Measurements from ENCODE around the gene IRS1. TPM values are rescaled to one million over a fixed set of nuclear protein-coding genes. Genes with fewer than 3 reads are reported as not detected.
"Not testable (repeated sequence)": the region's sequence is repeated elsewhere in the genome, so short reads cannot be mapped to it uniquely, and the experiment has no call there.

The IRS1 gene, protein sequence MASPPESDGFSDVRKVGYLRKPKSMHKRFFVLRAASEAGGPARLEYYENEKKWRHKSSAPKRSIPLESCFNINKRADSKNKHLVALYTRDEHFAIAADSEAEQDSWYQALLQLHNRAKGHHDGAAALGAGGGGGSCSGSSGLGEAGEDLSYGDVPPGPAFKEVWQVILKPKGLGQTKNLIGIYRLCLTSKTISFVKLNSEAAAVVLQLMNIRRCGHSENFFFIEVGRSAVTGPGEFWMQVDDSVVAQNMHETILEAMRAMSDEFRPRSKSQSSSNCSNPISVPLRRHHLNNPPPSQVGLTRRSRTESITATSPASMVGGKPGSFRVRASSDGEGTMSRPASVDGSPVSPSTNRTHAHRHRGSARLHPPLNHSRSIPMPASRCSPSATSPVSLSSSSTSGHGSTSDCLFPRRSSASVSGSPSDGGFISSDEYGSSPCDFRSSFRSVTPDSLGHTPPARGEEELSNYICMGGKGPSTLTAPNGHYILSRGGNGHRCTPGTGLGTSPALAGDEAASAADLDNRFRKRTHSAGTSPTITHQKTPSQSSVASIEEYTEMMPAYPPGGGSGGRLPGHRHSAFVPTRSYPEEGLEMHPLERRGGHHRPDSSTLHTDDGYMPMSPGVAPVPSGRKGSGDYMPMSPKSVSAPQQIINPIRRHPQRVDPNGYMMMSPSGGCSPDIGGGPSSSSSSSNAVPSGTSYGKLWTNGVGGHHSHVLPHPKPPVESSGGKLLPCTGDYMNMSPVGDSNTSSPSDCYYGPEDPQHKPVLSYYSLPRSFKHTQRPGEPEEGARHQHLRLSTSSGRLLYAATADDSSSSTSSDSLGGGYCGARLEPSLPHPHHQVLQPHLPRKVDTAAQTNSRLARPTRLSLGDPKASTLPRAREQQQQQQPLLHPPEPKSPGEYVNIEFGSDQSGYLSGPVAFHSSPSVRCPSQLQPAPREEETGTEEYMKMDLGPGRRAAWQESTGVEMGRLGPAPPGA (N-terminal part only)
- 10 to 100 TPM; 14.3 to 16.2 (median 15.5) TPM for total RNA-seq

DNA sequence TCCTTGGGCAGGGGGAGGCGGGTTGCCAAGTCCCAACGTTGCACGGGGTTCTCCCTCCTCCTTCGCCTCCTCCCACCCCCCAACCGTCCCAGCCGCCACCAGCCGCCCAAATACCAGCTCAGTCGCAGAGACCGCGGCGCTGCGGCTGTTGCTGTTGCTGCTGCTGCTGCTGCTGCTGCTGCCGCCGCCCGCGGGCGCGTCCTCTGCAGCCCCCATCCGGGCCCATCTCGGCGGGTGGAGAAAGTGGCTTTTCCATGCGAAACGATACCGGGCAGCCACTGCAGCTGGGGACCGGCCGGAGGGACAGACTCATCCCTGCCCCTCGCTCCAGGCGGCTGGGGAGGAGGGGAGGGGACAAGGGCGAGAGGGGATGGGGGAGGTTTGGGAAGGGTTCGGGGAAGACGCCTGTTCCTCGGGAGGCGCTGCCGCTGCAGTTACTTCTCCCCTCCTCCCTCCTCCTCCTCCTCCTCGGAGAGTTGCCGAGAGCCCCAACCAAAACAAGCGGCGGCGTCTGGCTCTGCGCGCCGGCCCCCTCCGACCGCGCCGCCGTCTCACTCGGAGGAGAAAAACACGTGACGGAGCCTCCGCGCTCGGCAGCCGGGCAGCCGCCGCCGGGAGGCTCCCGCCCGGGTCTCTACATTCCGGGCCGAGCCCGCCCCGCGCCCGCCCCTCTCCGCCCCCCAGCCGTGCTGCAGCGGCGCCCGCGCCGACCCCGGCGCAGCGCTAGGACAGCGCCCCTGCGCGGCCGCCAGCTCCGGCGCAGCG lies at the start of gene IRS1:
IRS1 (minus strand) TSS at position 610 of the 765 bp plus-strand sequence. CDS start 1,082 bp downstream, outside the sequence.
- peak; percentile 71 for ATAC-seq (ENCODE audit: low FRiP score)

DNA sequence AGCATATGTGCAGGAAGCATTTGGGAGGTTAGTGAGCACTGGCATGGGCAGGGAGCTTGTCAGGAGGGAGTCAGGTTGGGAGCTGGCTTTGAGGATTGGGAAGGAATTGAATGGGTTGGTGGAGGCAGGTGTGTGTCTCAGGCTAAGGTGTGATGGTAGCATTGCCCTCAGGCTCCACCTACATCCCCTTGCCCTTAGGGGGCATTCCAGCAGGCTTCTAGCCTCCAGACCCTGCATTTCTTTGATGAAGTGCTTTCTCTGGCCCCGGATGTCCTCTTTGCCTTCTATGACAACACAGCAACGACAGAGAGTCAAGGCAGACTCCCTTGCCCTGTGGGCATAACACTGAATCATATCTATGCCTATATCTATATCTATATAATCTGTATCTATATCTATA lies 49.7 kb upstream of the IRS1 start:
- ATAC-seq (ENCODE audit: low FRiP score) (no peak), DNase-seq (ENCODE audit: low spot score) (no peak)
- TF ChIP-seq, protein P1, sequence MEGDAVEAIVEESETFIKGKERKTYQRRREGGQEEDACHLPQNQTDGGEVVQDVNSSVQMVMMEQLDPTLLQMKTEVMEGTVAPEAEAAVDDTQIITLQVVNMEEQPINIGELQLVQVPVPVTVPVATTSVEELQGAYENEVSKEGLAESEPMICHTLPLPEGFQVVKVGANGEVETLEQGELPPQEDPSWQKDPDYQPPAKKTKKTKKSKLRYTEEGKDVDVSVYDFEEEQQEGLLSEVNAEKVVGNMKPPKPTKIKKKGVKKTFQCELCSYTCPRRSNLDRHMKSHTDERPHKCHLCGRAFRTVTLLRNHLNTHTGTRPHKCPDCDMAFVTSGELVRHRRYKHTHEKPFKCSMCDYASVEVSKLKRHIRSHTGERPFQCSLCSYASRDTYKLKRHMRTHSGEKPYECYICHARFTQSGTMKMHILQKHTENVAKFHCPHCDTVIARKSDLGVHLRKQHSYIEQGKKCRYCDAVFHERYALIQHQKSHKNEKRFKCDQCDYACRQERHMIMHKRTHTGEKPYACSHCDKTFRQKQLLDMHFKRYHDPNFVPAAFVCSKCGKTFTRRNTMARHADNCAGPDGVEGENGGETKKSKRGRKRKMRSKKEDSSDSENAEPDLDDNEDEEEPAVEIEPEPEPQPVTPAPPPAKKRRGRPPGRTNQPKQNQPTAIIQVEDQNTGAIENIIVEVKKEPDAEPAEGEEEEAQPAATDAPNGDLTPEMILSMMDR (IDR thresholded peaks at IDR 0.05) = no peak

More for the DNA sequence above, at the start of gene IRS1:
- TF ChIP-seq, protein P1 (IDR thresholded peaks at IDR 0.05) = no peak
- DNase-seq (ENCODE audit: low spot score) = no peak

DNA sequence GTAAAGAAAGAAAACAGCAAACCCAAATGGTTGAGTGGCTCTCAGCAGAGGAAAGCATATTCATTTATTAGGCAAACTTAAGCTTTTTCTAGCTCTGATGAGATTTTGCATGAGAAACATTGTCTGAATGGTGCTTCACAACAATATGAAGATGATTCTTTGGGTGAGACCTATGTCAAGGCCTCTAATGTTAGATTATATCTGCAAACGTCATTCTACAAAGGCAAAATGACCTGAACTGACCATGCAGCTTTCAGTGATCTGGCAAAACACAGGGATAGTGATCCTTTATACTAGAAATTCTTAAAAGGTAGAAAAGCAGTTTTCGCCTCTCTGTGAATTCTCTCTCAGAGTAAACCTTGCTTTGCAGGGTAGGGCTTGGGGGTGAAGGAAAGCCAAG lies 47.9 kb upstream of the IRS1 start:
- no peak for ATAC-seq (ENCODE audit: low FRiP score)
- TF ChIP-seq, protein P1 (IDR thresholded peaks at IDR 0.05) = no peak
- DNase-seq (ENCODE audit: low spot score) = no peak

DNA sequence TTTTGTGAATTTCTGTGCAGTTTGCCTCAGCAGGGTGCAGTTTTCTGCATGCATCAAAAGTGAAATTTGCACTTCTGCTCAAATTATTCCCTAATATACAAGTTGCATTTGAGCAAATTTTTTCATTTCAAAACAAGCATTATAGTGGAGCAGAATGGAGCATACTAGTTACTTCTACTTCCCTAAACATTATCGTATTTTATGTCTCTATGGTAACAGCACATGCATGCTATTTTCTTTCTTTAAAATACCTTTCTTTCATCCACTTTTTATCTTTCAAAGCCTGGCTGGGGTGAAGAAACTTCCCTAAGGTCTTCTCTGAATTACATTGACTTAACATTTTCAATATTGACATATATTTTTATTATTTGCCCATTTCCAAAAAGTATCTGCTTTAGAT lies 47.5 kb upstream of the IRS1 start:
- no peak for ATAC-seq (ENCODE audit: low FRiP score)
- no peak for DNase-seq (ENCODE audit: low spot score)
- TF ChIP-seq, protein P1 (IDR thresholded peaks at IDR 0.05) = no peak

DNA sequence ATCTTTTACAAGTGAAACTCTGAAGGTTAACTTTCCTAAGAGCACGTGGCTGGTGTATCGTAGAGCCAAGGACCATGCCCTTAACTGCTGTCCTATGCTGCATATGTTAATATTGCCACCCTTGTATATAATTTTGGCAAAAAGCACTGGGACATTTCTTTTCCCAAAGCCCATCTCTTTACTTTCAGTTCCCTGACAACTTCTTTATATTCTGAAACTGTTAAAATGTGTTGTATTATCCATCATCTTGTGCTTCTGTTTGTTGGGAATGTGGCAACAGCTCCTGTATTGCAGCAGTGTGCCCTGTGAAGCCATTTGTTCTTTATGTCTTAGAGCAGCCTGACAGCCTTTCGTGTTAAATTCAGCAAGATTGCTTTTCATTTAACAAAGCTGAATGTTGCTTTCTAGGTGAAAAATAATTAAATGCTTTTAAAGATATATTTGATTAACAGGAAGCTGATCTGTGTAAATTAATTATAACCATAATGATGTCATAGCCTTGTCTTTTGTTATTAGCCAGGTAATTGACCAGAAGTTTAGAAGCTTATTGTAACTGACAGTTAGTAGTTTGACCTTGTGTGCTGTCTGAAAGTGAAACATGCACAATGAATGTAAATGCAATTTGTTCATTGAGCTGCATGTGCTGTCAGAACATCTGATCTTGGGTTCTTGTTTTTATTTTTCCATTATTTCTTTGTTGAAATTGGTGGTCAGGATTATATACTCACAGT lies 45.9 kb upstream of the IRS1 start:
- ATAC-seq (ENCODE audit: low FRiP score) (no peak), DNase-seq (ENCODE audit: low spot score) (no peak)
- TF ChIP-seq, protein P1 (IDR thresholded peaks at IDR 0.05) = no peak

DNA sequence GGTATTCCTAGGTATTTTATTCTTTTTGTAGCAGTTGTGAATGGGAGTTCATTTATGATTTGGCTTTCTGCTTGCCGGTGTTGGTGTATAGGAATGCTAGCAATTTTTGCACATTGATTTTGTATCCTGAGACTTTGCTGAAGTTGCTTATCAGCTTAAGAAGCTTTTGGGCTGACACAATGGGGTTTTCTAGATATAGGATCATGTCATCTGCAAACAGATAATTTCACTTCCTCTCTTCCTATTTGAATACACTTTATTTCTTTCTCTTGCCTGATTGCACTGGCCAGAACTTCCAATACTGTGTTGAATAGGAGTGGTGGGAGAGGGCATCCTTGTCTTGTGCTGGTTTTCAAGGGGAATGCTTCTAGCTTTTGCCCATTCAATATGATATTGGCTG lies 43.4 kb upstream of the IRS1 start:
- not testable (repeated sequence) for DNase-seq (ENCODE audit: low spot score); ATAC-seq (ENCODE audit: low FRiP score)

Measured in omental fat pad (tissue), 4 donors.